Pancreas (tissue), 10 donors: ENCODE measurements around the gene ZFP1. TPM values are rescaled to one million over a fixed set of nuclear protein-coding genes. Genes with fewer than 3 reads are reported as not detected.

ENCODE experiments used
- ATAC-seq, 4 donors: fragments of 200-7000 bp; cut with Tn5 transposase; one replicate each; pipeline versions ENCODE4 v1.8.0 to v1.9.1; 2020; ENCODE audit warnings: mild to moderate bottlenecking in 4 of 4, moderate library complexity in 4 of 4
- DNase-seq, 6 donors: peaks; one replicate each; pipeline ENCODE4 v3.0.0-alpha.2; 2020
- FAIRE-seq: peaks from 2 replicates; lab custom pipeline; 2012; peaks lifted over from hg19 to GRCh38; lab: Jason Lieb, UNC
- H3K27ac ChIP-seq, 4 donors: fragments of 200-600 bp; sonication (generic); 1 replicate in 3 of 4; 2 replicates in 1 of 4; pipeline versions ENCODE4 v1.5.0 to v1.8.0; 2020
- H3K27me3 ChIP-seq, 4 donors: fragments of 200-600 bp; one replicate each; pipeline ENCODE4 v1.8.0; 2021
- H3K36me3 ChIP-seq, 3 donors: fragments of 200-600 bp; sonication (generic) in 1 of 3; one replicate each; pipeline versions ENCODE4 v1.5.0 to v1.8.0; 2020 to 2021
- H3K4me1 ChIP-seq, 3 donors: fragments of 200-600 bp; one replicate each; pipeline ENCODE4 v1.8.0; 2021
- H3K4me3 ChIP-seq, 4 donors: fragments of 200-600 bp; sonication (generic) in 2 of 4; one replicate each; pipeline versions ENCODE4 v1.5.0 to v1.8.0; 2020 to 2021
- H3K9me3 ChIP-seq, 4 donors: fragments of 200-600 bp; one replicate each; pipeline ENCODE4 v1.8.0; 2021
- CTCF ChIP-seq, 4 donors: fragments of 200-600 bp; sonication (generic) in 3 of 4; IDR thresholded peaks; one replicate each; pipeline versions ENCODE4 v1.5.0 to v1.8.0; 2021; ENCODE audit warnings: antibody characterized with exemption in 4 of 4
- WGBS, 2 donors: extraction: QIAGEN DNeasy Blood & Tissue Kit; methylation state at CpG; one replicate each; pipeline ENCODE4 v1.1.7; 2013; 5-methylcytosine and 5-hydroxymethylcytosine counted together
- intact Hi-C, 3 donors: fragments of 100-400 bp; cut with DNase I; formaldehyde crosslinking; loops; one replicate each; pipeline versions ENCODE4 v1.11.1 to v1.14.2; 2022
- polyA plus RNA-seq, 2 donors: library from polyadenylated mRNA; stranded (reverse); fragments of 200-250 nt; gene quantifications; one replicate each; pipeline ENCODE4 v1.2.3, GENCODE V29; 2013
- total RNA-seq, 6 donors: library from RNA; stranded (reverse); fragmentation: NEBNext Ultra II Directional in 4 of 6; extraction: Animal tissue kit (Norgen Biotek cat#: 25700) in 4 of 6; gene quantifications; one replicate each; pipeline versions ENCODE4 v1.2.1 to v1.2.4, GENCODE V29; 2021 to 2023
- donor health status: healthy with polysubstance abuse.
- donor health status: DM: no; HTN: no; CAD: no; lungs with moderate emphysema.
- donor health status: DM: no; HTN: no; CAD: no.
- donor health status: control.
- donor health status: control.
- donor health status: Bipolar disorder and iron deficiency.
- donor health status: DM: yes; HTN: yes; CAD: no.
- donor health status: DM: no; HTN: no; CAD: no.
- donor health status: DM: no; HTN: no; CAD: no.
- donor health status: DM: yes; HTN: yes; CAD: no.

ZFP1 gene
- total and polyA plus RNA-seq, 8 donors: 1.8 to 4.2 (median 3.1) TPM

DNA sequence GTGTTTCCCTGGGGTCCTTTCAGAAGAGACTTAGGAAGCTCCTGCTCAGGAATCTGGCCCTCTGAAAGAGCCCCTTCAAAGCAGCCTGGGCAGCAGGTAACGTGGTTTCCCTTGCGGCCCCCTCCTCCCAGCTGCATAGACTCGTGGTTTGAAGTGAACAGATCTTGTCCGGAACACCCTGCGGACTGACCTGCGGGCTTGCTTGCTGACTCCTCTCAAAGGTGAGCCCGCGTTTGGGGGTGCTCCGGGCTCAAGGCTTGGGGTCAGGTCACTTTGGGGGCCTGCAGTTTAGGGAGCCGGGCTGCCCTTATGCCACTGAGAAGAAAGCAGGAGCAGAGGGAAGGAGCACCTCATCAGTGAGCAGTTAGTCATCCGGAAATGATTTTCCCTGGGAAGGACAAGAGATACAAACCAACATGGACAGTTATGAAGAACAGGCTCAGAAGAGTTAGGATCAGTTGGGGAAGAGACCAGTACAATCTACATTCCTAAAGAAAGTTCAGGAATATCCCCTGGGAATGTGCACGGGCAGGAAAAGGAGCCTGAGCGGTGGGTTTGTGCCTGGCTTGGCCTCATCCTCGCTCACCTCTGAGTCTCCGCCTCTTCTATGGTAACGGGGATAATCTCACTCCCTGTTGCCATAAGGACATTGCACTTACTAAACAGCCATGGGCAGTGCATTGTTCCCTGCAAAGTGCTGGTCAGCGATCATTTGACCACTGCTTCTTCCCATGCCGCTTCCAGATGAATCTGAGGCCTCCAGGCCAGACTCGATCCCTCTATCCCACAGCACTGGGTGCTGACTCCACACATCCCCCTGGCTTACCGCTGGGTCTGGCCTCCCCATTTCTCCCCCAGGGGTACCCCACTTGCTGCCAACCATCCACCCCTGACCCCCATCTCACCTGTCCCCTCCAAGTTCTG lies 41.7 kb upstream of the ZFP1 start:
- H3K4me1 ChIP-seq: peaks cover 19 to 32% (median 30%) of the 10 kb centered on the region in 3 donors
- FAIRE-seq (no peak), DNase-seq (no peak), ATAC-seq (no peak)
- no peaks in the 10 kb centered on the region for H3K27me3 ChIP-seq
- peak overlapping the region in 1 of 4 donors; percentile 27 for H3K27ac ChIP-seq
- intact Hi-C loops: no loop called here
- H3K9me3 ChIP-seq: no peaks in the 10 kb centered on the region
- 93 to 96% methylated on average over 20 of the region's 20 CpGs for WGBS, 2 donors
- TF ChIP-seq CTCF (IDR thresholded peaks at IDR 0.05): no peak
- H3K4me3 ChIP-seq: no peak overlapping the region
- no peaks in the 10 kb centered on the region for H3K36me3 ChIP-seq

DNA sequence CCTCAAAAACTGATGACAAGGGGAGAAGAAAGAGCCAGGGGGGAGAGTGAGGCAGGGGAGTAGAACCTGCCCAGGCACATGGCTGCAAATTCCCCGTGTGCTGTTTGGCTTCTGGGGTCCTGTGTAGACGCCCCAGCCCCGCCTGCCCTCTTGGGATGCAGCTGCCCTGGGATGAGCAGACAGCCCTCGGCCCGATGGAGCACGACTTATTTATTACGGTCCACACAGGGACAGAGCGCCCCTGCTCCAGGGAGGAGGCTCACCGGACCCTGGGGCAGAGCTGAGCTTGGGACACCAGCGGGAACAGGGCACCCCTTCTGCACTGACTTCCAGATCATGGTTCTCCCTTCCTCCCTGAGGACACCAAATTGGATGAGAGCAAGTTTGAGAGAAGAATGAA lies 40.8 kb upstream of the ZFP1 start:
- FAIRE-seq (no peak), DNase-seq (no peak), ATAC-seq (no peak)
- no peaks in the 10 kb centered on the region for H3K9me3 ChIP-seq
- no peaks in the 10 kb centered on the region for H3K27me3 ChIP-seq
- 92 to 97% methylated on average over 10 of the region's 10 CpGs for WGBS, 2 donors
- no peak overlapping the region for H3K4me3 ChIP-seq
- no peak overlapping the region for H3K27ac ChIP-seq
- H3K36me3 ChIP-seq: no peaks in the 10 kb centered on the region
- TF ChIP-seq CTCF (IDR thresholded peaks at IDR 0.05): no peak
- intact Hi-C loops: no loop called here
- H3K4me1 ChIP-seq: peaks cover 19 to 33% (median 31%) of the 10 kb centered on the region in 3 donors

GRCh38 chr16:75108792-75109731 lies 39.3 kb upstream of the ZFP1 start:
- Histone ChIP-seq H3K27ac (peak overlapping the region; percentile 37 to 67 (median 62)), H3K27me3 (no peaks in the 10 kb centered on the region), H3K9me3 (no peaks in the 10 kb centered on the region), H3K4me3 (no peak overlapping the region), H3K4me1 (peaks cover 19 to 33% (median 31%) of the 10 kb centered on the region in 3 donors), H3K36me3 (no peaks in the 10 kb centered on the region)
- 20 to 25% methylated on average over 27 of the region's 27 CpGs for WGBS, 2 donors
- TF ChIP-seq CTCF (IDR thresholded peaks at IDR 0.05): no peak
- DNase-seq: peak; percentile 89 to 98 (median 95)
- FAIRE-seq: no peak
- intact Hi-C loops: no loop called here
- ATAC-seq: peak; percentile 78 to 84 (median 81)

DNA sequence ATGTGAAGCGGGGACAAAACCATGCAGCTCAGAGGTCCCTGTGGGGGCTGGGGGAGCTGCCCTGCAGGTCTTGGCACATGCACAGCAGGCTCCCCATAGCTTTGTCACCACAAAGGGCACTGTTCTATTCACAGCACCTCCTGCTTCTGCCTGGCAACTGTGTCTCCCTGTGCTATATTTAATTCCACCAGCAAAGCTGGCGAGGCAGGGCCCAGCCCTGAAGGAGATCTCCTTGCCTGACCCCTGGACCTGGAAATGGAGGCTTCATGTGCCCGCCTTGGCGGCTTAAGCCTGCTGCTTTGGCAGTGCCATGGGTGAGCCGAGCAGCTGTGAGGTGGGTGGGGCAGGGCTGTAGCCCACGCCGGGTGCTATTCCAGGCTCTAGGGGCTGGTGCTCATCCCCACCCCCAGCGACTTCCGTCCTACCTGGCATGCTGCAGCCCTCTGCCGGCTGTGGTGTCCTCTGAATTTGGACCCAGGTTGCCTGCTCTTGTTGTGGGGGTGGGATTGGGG lies 38.5 kb upstream of the ZFP1 start:
- FAIRE-seq: no peak
- Histone ChIP-seq H3K4me3 (no peak overlapping the region), H3K4me1 (peaks cover 19 to 33% (median 31%) of the 10 kb centered on the region in 3 donors), H3K36me3 (no peaks in the 10 kb centered on the region), H3K27ac (peak overlapping the region; percentile 37 to 67 (median 62)), H3K9me3 (no peaks in the 10 kb centered on the region), H3K27me3 (no peaks in the 10 kb centered on the region)
- WGBS, 2 donors: 31 to 32% methylated on average over 10 of the region's 10 CpGs
- peak in 3 of 6 donors; percentile 42 to 58 (median 43) for DNase-seq
- peak; percentile 7 to 31 (median 22) for ATAC-seq
- intact Hi-C loops: loop anchor here in 2 of 3 donors (5.0 to 10.0 kb wide), 2 partner anchors 112 to 245 kb away; partner anchors contain the start of gene ZNRF1 (in 2 of the 2)
- no peak for TF ChIP-seq CTCF (IDR thresholded peaks at IDR 0.05)
